ENCODE measurements around the gene CSGALNACT2.
A peak's percentile ranks its signal among the peaks of the same experiment; 100 is the strongest.

DNA sequence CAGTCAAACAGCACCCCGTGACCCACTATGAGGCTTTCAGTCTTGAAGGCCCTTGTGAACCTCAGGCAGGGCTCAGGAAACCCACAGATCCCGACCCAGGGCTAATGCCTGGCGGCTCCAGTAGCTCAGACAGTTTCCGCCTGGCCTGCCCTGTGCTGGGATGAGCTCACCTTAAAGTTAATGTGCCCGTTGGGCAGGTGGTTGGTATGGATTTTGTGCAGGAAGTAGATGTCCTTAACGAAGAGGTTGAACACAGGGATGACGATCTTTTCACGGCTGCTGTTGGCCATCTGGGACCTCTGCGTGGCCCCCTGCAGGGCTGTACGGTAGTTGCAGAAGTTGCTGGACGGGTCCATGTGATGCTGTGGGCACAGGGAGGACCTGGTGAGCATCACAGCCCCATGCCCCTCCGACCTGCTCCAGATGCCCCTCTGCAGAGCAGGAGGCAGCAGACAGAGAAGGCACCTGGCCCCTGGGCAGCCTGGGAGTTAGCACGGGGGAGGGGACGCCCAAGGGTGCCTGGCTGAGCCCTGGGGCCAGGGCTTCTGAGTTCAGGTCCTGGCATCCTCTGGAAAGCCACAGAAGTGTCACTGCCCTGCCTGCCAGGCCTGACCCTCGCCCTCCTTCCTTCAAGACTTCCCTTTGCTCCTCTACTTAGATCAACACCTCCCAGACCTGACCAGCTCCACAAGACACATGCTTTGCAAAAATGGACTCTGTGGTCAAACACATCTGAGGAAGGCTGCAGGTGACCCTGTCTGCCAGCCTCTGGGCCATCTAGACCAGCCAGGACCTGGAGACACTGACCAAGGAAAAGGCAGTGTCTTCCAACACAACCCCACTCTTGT lies 59.8 kb downstream of the CSGALNACT2 start:
- TF ChIP-seq, protein P1, sequence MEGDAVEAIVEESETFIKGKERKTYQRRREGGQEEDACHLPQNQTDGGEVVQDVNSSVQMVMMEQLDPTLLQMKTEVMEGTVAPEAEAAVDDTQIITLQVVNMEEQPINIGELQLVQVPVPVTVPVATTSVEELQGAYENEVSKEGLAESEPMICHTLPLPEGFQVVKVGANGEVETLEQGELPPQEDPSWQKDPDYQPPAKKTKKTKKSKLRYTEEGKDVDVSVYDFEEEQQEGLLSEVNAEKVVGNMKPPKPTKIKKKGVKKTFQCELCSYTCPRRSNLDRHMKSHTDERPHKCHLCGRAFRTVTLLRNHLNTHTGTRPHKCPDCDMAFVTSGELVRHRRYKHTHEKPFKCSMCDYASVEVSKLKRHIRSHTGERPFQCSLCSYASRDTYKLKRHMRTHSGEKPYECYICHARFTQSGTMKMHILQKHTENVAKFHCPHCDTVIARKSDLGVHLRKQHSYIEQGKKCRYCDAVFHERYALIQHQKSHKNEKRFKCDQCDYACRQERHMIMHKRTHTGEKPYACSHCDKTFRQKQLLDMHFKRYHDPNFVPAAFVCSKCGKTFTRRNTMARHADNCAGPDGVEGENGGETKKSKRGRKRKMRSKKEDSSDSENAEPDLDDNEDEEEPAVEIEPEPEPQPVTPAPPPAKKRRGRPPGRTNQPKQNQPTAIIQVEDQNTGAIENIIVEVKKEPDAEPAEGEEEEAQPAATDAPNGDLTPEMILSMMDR (IDR thresholded peaks at IDR 0.05; ENCODE audit: low read depth, low read length) = peak; percentile 25; the same call in 1 of the 2 replicates
- no peak for TF ChIP-seq EZH2phosphoT487 (IDR thresholded peaks at IDR 0.05; ENCODE audit: low read depth)

Measured in OCI-LY3 (cell line).